ENCODE data around the gene FXYD6.

DNA sequence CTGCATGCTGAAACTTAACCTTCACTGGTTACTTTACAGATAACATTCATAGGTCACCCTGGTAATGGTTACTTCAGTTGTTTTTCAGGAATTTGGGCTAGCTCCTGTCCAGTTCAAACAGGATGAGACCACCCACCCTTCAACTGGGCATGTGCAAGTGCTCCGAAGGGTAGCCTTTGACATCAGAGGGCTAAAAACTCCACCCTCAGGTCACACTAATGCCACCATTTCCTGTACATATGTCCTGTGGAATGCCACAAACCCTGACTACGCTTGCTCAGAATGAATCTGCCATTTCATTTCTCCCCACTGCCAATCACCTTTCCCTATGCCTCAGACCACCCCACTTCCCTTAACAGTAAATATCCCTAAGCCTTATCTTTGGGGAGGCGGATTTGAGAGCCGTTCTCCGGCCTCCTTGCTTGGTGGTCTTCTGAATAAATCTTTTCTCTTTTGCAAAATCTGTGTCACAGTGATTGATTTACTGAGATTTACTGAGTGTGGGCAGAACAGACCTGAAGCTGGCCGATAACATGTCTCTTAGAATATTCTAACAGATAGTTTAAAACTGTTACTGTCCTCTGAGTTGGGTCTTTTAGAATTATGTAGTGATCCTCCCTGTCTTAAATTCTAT is 26.6 kb downstream of the FXYD6 start:
- TF ChIP-seq GATA2 (IDR thresholded peaks at IDR 0.05; ENCODE audit: low read depth, low read length) (no peak), GATA3 (IDR thresholded peaks at IDR 0.05; ENCODE audit: low read depth, low read length) (no peak)
